KOPT-K1 (cell line): Measurements from ENCODE around the gene NCOA5.

ENCODE experiments used
- H3K27ac ChIP-seq: fragments of 200-600 bp; sonication (generic); 2 replicates; pipeline ENCODE4 v1.5.1; 2016; ENCODE audit warnings: antibody characterized with exemption, mild to moderate bottlenecking, low read depth, low read length; ENCODE audit not compliant: poor library complexity, severe bottlenecking
- H3K36me3 ChIP-seq: fragments of 200-600 bp; sonication (generic); 2 replicates; pipeline ENCODE4 v1.5.1; 2017; ENCODE audit warnings: antibody characterized with exemption, mild to moderate bottlenecking, low read length, moderate library complexity; ENCODE audit not compliant: insufficient read depth
- H3K9me3 ChIP-seq: fragments of 200-600 bp; sonication (generic); 2 replicates; pipeline ENCODE4 v1.5.1; 2017; ENCODE audit warnings: antibody characterized with exemption, low read length, mild to moderate bottlenecking; ENCODE audit not compliant: insufficient read depth, poor library complexity, severe bottlenecking

The NCOA5 gene

DNA sequence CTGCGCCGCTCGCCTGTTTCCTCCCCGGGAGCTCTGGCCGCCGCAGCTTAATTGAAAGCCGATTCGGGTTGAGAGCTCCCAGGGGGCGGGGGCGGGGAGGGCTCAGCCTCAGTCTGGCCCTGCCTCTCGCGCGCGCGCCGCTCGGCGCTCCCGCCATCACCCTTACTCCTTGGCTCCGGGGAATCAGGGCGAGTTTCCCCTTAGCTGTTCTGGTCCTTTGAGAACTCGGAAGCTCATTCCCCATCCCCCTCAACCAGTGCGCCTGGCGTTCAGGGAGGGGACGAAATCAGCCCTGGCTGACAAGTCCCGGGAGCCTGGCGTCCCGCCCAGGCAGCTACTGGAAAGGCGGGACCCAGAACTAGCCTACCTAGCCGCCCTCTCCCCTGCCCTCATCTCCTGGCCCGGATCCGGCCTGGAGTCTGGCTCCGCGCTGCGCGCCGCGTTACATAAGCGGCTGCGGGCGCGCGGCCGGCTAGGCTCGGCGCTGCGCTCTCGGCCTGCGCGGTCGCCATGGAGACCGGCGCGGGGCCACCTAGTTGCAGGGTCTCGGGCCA is 58.0 kb downstream of the NCOA5 start:
- Histone ChIP-seq H3K36me3 (no peaks in the 10 kb centered on the region), H3K9me3 (no peaks in the 10 kb centered on the region), H3K27ac (no peak overlapping the region)

DNA sequence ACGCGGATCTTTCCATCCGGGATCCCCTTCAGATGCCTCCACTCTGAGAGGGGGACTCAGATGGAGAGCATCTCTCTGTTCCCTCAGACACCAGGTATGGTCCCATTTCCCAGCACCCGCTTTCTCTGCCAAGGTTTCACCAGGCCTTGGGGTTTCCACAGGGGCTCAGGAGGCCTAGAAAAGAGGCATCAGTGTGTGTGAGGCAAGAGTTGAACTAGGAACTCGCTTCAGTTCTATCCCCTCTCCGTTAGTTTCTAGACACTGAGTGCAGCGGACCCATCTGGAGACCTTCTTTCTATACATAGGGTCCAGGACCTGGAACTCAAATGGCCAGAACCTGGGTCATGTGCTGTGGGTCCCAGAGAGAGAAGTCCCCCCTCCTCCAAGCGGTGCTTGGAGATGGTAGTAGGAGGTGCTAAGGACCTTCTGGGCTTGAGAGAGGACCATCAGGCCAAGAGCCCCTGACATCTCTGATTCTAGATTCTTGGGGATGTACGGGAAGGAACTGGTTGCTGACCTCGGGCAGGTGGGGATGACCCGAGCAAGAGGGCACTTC is 58.7 kb downstream of the NCOA5 start:
- H3K36me3 ChIP-seq, result no peaks in the 10 kb centered on the region

GRCh38 chr20:46030284-46031013 is 59.3 kb downstream of the NCOA5 start:
- Histone ChIP-seq H3K27ac (no peak overlapping the region), H3K9me3 (no peaks in the 10 kb centered on the region), H3K36me3 (no peaks in the 10 kb centered on the region)

More for the DNA sequence above, 58.7 kb downstream of the NCOA5 start:
- no peak overlapping the region for H3K27ac ChIP-seq
- no peaks in the 10 kb centered on the region for H3K9me3 ChIP-seq

DNA sequence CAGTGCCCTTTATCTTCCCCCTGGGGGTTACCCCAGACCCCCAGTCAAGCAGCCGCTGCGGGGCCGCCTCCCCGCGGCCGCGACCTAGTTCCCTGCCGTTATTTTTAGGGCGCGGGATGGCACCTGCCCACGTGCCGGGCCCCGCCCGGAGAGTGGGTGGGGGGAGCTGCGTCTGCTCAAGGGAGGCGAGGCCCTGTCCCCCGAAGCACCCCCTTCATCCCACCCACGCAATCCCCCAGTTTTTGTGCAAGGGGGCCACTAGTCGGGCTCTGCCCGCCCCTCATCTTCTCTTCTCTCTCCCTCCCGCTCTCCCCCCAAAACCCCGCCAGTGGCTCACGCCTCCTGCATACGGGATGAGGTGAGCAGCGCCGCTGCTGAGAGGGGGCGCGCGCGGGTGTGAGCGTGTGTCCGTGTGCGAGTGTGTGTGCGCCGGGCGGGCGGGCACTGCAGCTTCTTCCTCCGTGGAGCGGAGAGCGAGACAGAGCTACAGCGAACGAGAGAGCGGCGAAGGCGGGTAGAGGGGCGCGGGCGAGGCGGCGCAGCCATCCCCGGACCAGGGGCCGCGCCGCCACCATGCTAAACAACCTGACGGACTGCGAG is 60.9 kb downstream of the NCOA5 start, which contains the start of gene SLC12A5:
Gene SLC12A5 (plus strand): TSS at position 444 of the 600 bp plus-strand sequence. CDS start 130 bp downstream, at position 574.
- no peak within 1 kb of the TSS for H3K27ac ChIP-seq
- no peaks in the 10 kb centered on the region for H3K9me3 ChIP-seq
- H3K36me3 ChIP-seq, result no peaks in the 10 kb centered on the region

GRCh38 chr20:46028110-46028509 is 61.7 kb downstream of the NCOA5 start:
- Histone ChIP-seq H3K27ac (no peak overlapping the region), H3K36me3 (no peaks in the 10 kb centered on the region)

DNA sequence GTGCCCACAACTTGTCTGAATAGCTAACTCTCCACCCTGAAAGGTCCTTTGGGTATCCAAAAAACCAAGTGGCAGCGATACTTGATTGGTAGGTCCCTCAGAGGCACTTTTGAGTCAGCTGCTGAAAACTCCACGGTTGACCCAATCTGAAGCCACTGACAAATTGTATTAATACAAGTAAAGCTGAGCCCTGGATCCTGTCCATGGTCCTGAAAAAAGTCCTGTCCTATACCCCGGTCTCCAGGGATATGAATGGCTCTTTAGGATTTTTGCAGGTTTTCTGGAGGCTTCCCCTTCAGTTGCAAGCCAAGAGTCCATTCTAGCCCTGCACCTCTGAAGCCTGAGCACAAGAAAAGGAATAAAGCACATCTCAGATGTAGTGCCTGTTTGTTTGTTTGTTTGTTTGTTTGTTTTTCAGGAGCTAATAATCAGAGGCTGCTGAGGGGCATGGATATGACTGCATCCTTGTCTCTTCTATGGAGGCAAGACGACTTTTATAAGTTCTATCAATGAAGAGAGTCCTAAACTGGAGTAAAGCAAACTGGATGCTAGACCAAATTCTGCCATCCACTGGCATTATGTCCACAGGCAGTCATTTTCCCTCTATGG is 62.4 kb downstream of the NCOA5 start:
- no peaks in the 10 kb centered on the region for H3K36me3 ChIP-seq
- no peak overlapping the region for H3K27ac ChIP-seq
- no peaks in the 10 kb centered on the region for H3K9me3 ChIP-seq

More at GRCh38 chr20:46028110-46028509, 61.7 kb downstream of the NCOA5 start:
- H3K9me3 ChIP-seq, result no peaks in the 10 kb centered on the region

GRCh38 chr20:46025376-46025783 is 64.4 kb downstream of the NCOA5 start:
- H3K36me3 ChIP-seq, result no peaks in the 10 kb centered on the region
- H3K27ac ChIP-seq, result no peak overlapping the region
- no peaks in the 10 kb centered on the region for H3K9me3 ChIP-seq

DNA sequence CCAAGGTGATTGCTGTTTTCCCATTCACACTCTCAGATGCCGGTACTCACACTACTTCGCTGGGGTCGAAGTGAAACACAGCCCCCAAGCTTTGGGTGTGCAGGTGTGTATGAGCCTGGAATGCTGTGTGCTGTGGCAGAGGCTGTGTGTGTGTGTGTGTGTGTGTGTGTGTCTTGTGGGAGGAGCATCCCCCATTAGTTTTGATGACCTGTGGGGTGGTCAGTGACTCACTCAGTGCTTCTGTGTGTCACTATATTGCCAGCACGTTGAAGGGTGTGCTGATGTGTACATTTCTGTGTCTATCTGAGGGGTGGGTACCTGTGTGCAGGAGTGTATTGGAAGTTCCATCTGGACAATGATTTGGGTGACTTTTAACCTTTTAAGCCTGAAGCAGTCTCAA is 65.8 kb downstream of the NCOA5 start:
- Histone ChIP-seq H3K27ac (no peak overlapping the region), H3K36me3 (no peaks in the 10 kb centered on the region), H3K9me3 (no peaks in the 10 kb centered on the region)

DNA sequence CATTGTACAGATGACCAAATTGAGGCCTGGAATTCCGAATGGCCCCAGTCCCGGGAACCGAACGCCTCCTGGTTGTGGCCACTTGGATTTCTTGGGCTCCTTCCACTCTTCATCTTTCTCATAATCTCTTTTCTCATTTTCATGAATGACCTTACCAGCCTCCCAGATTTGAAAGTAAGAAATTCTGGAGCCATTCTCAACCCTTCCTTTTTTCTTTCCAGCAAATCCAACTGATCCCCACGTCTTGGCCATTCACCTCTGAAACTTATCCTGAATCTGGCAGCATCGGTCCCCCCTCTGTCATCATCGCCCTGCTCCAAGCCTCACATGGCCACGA is 66.6 kb downstream of the NCOA5 start:
- H3K27ac ChIP-seq, result no peak overlapping the region
- H3K36me3 ChIP-seq, result no peaks in the 10 kb centered on the region
- H3K9me3 ChIP-seq, result no peaks in the 10 kb centered on the region

DNA sequence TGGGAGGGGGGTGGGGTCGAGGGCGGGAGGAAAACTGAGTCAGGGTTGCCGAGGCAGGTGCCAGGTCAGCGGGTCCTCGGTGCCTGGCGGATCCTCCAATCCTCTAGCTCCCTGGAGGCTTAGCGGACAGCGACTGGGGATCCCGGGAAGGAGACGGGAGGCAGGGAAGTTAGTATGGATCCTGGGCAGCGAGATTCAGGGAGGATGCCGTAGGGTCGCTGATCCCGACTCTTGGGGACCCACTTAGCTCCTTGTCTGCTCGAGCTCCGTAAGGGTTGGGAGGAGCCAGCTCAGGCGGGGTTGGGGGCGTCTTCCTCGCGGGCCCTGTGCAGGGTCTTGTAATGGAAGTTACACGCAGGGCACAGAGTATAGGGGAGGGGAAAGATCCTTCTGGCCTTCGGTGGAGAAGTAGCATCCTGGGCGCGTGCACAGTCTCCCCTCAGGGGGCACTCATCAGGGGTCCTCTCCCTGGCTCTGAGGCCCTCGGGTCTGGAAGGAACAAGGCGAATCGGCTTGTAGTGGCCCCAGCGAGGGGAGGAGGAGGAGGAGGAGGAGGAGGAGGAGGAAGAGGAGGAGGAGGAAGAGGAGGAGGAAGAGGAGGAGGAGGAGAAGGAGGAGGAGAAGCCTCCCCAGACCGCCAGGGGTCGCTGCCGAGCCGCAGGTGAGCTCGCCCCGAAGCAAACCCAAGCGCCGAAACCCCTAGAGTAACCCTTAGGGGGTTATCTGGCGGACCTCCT is 67.2 kb downstream of the NCOA5 start:
- no peaks in the 10 kb centered on the region for H3K9me3 ChIP-seq
- no peak overlapping the region for H3K27ac ChIP-seq
- no peaks in the 10 kb centered on the region for H3K36me3 ChIP-seq

GRCh38 chr20:46021361-46022359 is 68.1 kb downstream of the NCOA5 start:
- H3K36me3 ChIP-seq, result no peaks in the 10 kb centered on the region
- peak overlapping the region; percentile 34 for H3K27ac ChIP-seq
- no peaks in the 10 kb centered on the region for H3K9me3 ChIP-seq

GRCh38 chr20:46020555-46020954 is 69.2 kb downstream of the NCOA5 start:
- Histone ChIP-seq H3K9me3 (no peaks in the 10 kb centered on the region), H3K27ac (no peak overlapping the region), H3K36me3 (no peaks in the 10 kb centered on the region)

GRCh38 chr20:46018611-46019010 is 71.2 kb downstream of the NCOA5 start:
- Histone ChIP-seq H3K27ac (no peak overlapping the region), H3K36me3 (no peaks in the 10 kb centered on the region), H3K9me3 (no peaks in the 10 kb centered on the region)

- Histone ChIP-seq H3K27ac (no peak overlapping the region), H3K36me3 (no peaks in the 10 kb centered on the region), H3K9me3 (no peaks in the 10 kb centered on the region)
These were observed 71.7 kb downstream of the NCOA5 start for GRCh38 chr20:46018112-46018511.
